ENCODE results near the gene OCEL1. TPM values are rescaled to one million over a fixed set of nuclear protein-coding genes. Genes with fewer than 3 reads are reported as not detected.

OCEL1 gene
- total and polyA plus RNA-seq, 2 of the 13 experiments (the other 11 are each of a cell fraction or from before 2014, with no cell fraction given): 10.6 to 17.2 TPM

GRCh38 chr19:17244618-17245534, 18.9 kb downstream of the OCEL1 start (continued):
- TF ChIP-seq MTERF4 (CRISPR knock-in tag; IDR thresholded peaks at IDR 0.05): 0 out of 2 replicates have a peak, but pooled peaks have one; percentile 22
- TF ChIP-seq AKAP8 (CRISPR knock-in tag; IDR thresholded peaks at IDR 0.05): peak; percentile 13; the same call in 1 of the 2 replicates
- TF ChIP-seq ZNF468 (CRISPR knock-in tag; IDR thresholded peaks at IDR 0.05): peak; percentile 74; the same call in 1 of the 2 replicates
- TF ChIP-seq ZMYM2 (CRISPR knock-in tag; IDR thresholded peaks at IDR 0.05): peak; percentile 87
- 0 out of 2 replicates have a peak, but pooled peaks have one; percentile 60 for TF ChIP-seq ZNF101 (CRISPR knock-in tag; IDR thresholded peaks at IDR 0.05; ENCODE audit: borderline replicate concordance, low read depth)
- TF ChIP-seq ZSCAN21 (CRISPR knock-in tag; IDR thresholded peaks at IDR 0.05; ENCODE audit: borderline replicate concordance): no peak
- TF ChIP-seq NFIC (IDR thresholded peaks at IDR 0.05; ENCODE audit: low read length): peak; percentile 10; the same call in 1 of the 2 replicates
- TF ChIP-seq, protein P1, sequence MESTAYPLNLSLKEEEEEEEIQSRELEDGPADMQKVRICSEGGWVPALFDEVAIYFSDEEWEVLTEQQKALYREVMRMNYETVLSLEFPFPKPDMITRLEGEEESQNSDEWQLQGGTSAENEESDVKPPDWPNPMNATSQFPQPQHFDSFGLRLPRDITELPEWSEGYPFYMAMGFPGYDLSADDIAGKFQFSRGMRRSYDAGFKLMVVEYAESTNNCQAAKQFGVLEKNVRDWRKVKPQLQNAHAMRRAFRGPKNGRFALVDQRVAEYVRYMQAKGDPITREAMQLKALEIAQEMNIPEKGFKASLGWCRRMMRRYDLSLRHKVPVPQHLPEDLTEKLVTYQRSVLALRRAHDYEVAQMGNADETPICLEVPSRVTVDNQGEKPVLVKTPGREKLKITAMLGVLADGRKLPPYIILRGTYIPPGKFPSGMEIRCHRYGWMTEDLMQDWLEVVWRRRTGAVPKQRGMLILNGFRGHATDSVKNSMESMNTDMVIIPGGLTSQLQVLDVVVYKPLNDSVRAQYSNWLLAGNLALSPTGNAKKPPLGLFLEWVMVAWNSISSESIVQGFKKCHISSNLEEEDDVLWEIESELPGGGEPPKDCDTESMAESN (CRISPR knock-in tag; conservative IDR thresholded peaks at IDR 0.05): no peak
- TF ChIP-seq ZC3H13 (CRISPR knock-in tag; IDR thresholded peaks at IDR 0.05): peak; percentile 39; the same call in 1 of the 2 replicates
- no peak; the same call in 1 of the 2 replicates for TF ChIP-seq ZFP82 (CRISPR knock-in tag; IDR thresholded peaks at IDR 0.05; ENCODE audit: borderline replicate concordance)
- no peak for TF ChIP-seq GZF1 (CRISPR knock-in tag; IDR thresholded peaks at IDR 0.05)
- TF ChIP-seq ZBTB8A (CRISPR knock-in tag; IDR thresholded peaks at IDR 0.05; ENCODE audit: borderline replicate concordance, low read depth): no peak
- TF ChIP-seq ATF7 (IDR thresholded peaks at IDR 0.05): no peak
- TF ChIP-seq ATF7 (CRISPR knock-in tag; IDR thresholded peaks at IDR 0.05): peak; percentile 49; the same call in 1 of the 2 replicates
- no peak for TF ChIP-seq CAMTA2 (CRISPR knock-in tag; IDR thresholded peaks at IDR 0.05; ENCODE audit: borderline replicate concordance)
- peak; percentile 19; the same call in 1 of the 2 replicates for TF ChIP-seq RAD21 (CRISPR knock-in tag; IDR thresholded peaks at IDR 0.05)
- no peak for TF ChIP-seq ZSCAN20 (CRISPR knock-in tag; IDR thresholded peaks at IDR 0.05; ENCODE audit: borderline replicate concordance)
- no peak for TF ChIP-seq CHD2 (IDR thresholded peaks at IDR 0.05; ENCODE audit: low read depth, low read length)
- TF ChIP-seq WIZ (CRISPR knock-in tag; IDR thresholded peaks at IDR 0.05): 0 out of 2 replicates have a peak, but pooled peaks have one; percentile 49
- TF ChIP-seq, protein P2, sequence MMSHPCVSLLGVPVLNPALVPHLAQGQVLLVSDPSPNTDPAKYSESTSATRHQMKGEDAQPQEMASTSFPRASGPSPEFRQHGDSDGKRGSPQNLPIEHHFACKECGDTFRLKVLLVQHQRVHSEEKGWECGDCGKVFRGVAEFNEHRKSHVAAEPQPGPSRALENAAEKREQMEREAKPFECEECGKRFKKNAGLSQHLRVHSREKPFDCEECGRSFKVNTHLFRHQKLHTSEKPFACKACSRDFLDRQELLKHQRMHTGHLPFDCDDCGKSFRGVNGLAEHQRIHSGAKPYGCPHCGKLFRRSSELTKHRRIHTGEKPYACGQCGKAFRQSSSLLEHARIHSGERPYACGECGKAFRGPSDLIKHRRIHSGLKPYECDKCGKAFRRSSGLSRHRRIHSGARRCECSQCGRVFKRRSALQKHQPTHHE (CRISPR knock-in tag; IDR thresholded peaks at IDR 0.05; ENCODE audit: borderline replicate concordance): no peak
- TF ChIP-seq ZNF558 (CRISPR knock-in tag; IDR thresholded peaks at IDR 0.05; ENCODE audit: borderline replicate concordance): 0 out of 2 replicates have a peak, but pooled peaks have one; percentile 3
- peak; percentile 93 for TF ChIP-seq ZMYM3 (CRISPR knock-in tag; IDR thresholded peaks at IDR 0.05)
- peak; percentile 72 for TF ChIP-seq ESRRA (CRISPR knock-in tag; IDR thresholded peaks at IDR 0.05; ENCODE audit: low read depth)

All from HepG2 (cell line).